ENCODE measurements around the gene THOC6.

THOC6 gene

GRCh38 chr16:3017794-3018506 lies 5.9 kb upstream of the THOC6 start, which contains the start of gene CLDN6:
Gene CLDN6 (minus strand): TSS chr16:3018183. CDS start chr16:3016021, 2,162 bp downstream.
- DNase-seq: no peak

- no peak for DNase-seq
Observed at GRCh38 chr16:3019594-3020246, 4.1 kb upstream of the THOC6 start.

- no peak for DNase-seq
Observed at GRCh38 chr16:3020247-3020603, 3.6 kb upstream of the THOC6 start, which contains the start of gene TNFRSF12A. Gene TNFRSF12A (plus strand): TSS chr16:3020368. CDS start chr16:3020398, 30 bp downstream.

- no peak for DNase-seq
Observed at GRCh38 chr16:3020604-3021448, 3.0 kb upstream of the THOC6 start.

- DNase-seq: no peak
Observed at GRCh38 chr16:3021449-3022207, 2.2 kb upstream of the THOC6 start.

- DNase-seq: no peak
Observed at GRCh38 chr16:3022208-3022683, 1.6 kb upstream of the THOC6 start.

- no peak for DNase-seq
Observed at GRCh38 chr16:3022684-3023414, 986 bp upstream of the THOC6 start.

GRCh38 chr16:3023415-3023668 lies 493 bp upstream of the THOC6 start:
- no peak for DNase-seq

- no peak for DNase-seq
Observed at GRCh38 chr16:3025032-3026002, 1.5 kb downstream of the THOC6 start.

- DNase-seq: no peak
Observed at GRCh38 chr16:3026003-3026378, 2.2 kb downstream of the THOC6 start.

- no peak for DNase-seq
Observed at GRCh38 chr16:3026609-3027488, 3.0 kb downstream of the THOC6 start.

GRCh38 chr16:3027489-3027795 lies 3.6 kb downstream of the THOC6 start:
- DNase-seq: no peak

GRCh38 chr16:3027983-3028715 lies 4.3 kb downstream of the THOC6 start:
- DNase-seq: peak; percentile 73

GRCh38 chr16:3028716-3029319 lies 5.0 kb downstream of the THOC6 start:
- DNase-seq: no peak

GRCh38 chr16:3029491-3030221 lies 5.8 kb downstream of the THOC6 start:
- no peak for DNase-seq

- no peak for DNase-seq
Observed at GRCh38 chr16:3030222-3031212, 6.7 kb downstream of the THOC6 start.

GRCh38 chr16:3032624-3033023 lies 8.8 kb downstream of the THOC6 start:
- DNase-seq: no peak
